OCI-LY7 (cell line): ENCODE data around the gene HES7. TPM values are rescaled to one million over a fixed set of nuclear protein-coding genes. Genes with fewer than 3 reads are reported as not detected.

Experiments
- BruUV-seq: library from RNA; stranded (reverse); fragments of 400-500 nt; replicated peaks from 2 replicates; lab custom pipeline; 2021; lab: Mats Ljungman, UMichigan
- CTCF ChIA-PET: fragments of 300-600 bp; sonication (Branson Sonifier 250); formaldehyde crosslinking; loops from one replicate; lab custom pipeline; 2022; ENCODE audit warnings: antibody characterized with exemption; ENCODE audit not compliant: unreplicated experiment; lab: Charles Lee
- POLR2A ChIA-PET: fragments of 300-600 bp; sonication (Branson Sonifier 250); formaldehyde crosslinking; loops from one replicate; lab custom pipeline; 2022; ENCODE audit warnings: antibody characterized with exemption; lab: Charles Lee
- DNase-seq: peaks from one replicate; pipeline ENCODE4 v3.0.0-alpha.2; 2015; ENCODE audit warnings: low spot score
- H2AFZ ChIP-seq: fragments of 200-600 bp; sonication (generic), shearing (Covaris generic); 2 replicates; pipeline ENCODE4 v1.6.1; 2014; ENCODE audit warnings: mild to moderate bottlenecking, antibody characterized with exemption, low read length, moderate library complexity
- H3K27ac ChIP-seq: fragments of 200-600 bp; sonication (generic); 2 replicates; pipeline ENCODE4 v1.5.1; 2014; ENCODE audit warnings: mixed run types, low read depth, mild to moderate bottlenecking, moderate library complexity, low read length, inconsistent platforms; ENCODE audit not compliant: poor library complexity, severe bottlenecking
- H3K36me3 ChIP-seq: fragments of 200-600 bp; sonication (generic); 2 replicates; pipeline ENCODE4 v1.6.1; 2014; ENCODE audit warnings: mild to moderate bottlenecking, antibody characterized with exemption, low read length, moderate library complexity, mixed read lengths; ENCODE audit not compliant: insufficient read depth
- H3K4me1 ChIP-seq: fragments of 200-600 bp; sonication (generic); 2 replicates; pipeline ENCODE4 v1.5.1; 2014; ENCODE audit warnings: mild to moderate bottlenecking, low read length; ENCODE audit not compliant: insufficient read depth, poor library complexity, severe bottlenecking
- H3K4me2 ChIP-seq: fragments of 200-600 bp; sonication (generic); 2 replicates; pipeline ENCODE4 v1.6.1; 2014; ENCODE audit warnings: mild to moderate bottlenecking, low read length
- H3K4me3 ChIP-seq: fragments of 200-600 bp; sonication (generic); 2 replicates; pipeline ENCODE4 v1.5.1; 2014; ENCODE audit warnings: mild to moderate bottlenecking, low read depth, low read length; ENCODE audit not compliant: poor library complexity, severe bottlenecking
- H3K79me2 ChIP-seq: fragments of 200-600 bp; sonication (generic); 2 replicates; pipeline ENCODE4 v1.6.1; 2016; ENCODE audit warnings: low read depth, mild to moderate bottlenecking, low read length, moderate library complexity, mixed read lengths; ENCODE audit not compliant: insufficient read depth
- H3K9me2 ChIP-seq: fragments of 200-600 bp; sonication (generic); 2 replicates; pipeline ENCODE4 v1.6.1; 2016; ENCODE audit warnings: mild to moderate bottlenecking, low read length, mixed read lengths; ENCODE audit not compliant: insufficient read depth
- H3K9me3 ChIP-seq: fragments of 200-600 bp; sonication (generic); 2 replicates; pipeline ENCODE4 v1.6.1; 2014; ENCODE audit warnings: mild to moderate bottlenecking, mixed run types, low read length, mixed read lengths
- H4K20me1 ChIP-seq: fragments of 200-600 bp; sonication (generic); 2 replicates; pipeline ENCODE4 v1.6.1; 2014; ENCODE audit warnings: mild to moderate bottlenecking, antibody characterized with exemption, low read length, moderate library complexity, mixed read lengths; ENCODE audit not compliant: insufficient read depth
- CTCF ChIP-seq: fragments of 200-600 bp; sonication (generic); conservative IDR thresholded peaks from 2 replicates; pipeline ENCODE4 v1.5.1; 2014; ENCODE audit warnings: mild to moderate bottlenecking, antibody characterized with exemption, low read length, moderate library complexity, mixed read lengths
- EZH2phosphoT487 ChIP-seq: fragments of 200-600 bp; sonication (generic); IDR thresholded peaks from 2 replicates; pipeline ENCODE4 v1.6.1; 2018; ENCODE audit warnings: low read depth, borderline replicate concordance, mild to moderate bottlenecking, mixed run types, antibody characterized with exemption, low read length, moderate library complexity, mixed read lengths
- intact Hi-C: fragments of 100-400 bp; cut with micrococcal nuclease; formaldehyde crosslinking; loops from one replicate; pipeline ENCODE4 v1.10.0; 2022; ENCODE audit not compliant: unreplicated experiment
- total RNA-seq, 2 experiments: library from RNA; depleted of rRNA in 1 of 2; stranded (reverse); fragments of >200 nt in 1 of 2; shearing (Covaris generic) in 1 of 2; gene quantifications; 2 replicates each; pipeline ENCODE4 v1.2.3, GENCODE V29; 2014 to 2022

Gene HES7
- total RNA-seq, 2 experiments from 2014 or later: 0.44 to 5.8 TPM

- intact Hi-C loops: no loop called here
- H3K36me3 ChIP-seq: no peaks in the 10 kb centered on the region
- no peaks in the 10 kb centered on the region for H3K79me2 ChIP-seq
- no peak overlapping the region for H3K4me3 ChIP-seq
- H3K4me2 ChIP-seq: no peak overlapping the region
- peak; percentile 31 for DNase-seq
- peaks cover 12% of the 10 kb centered on the region for H3K4me1 ChIP-seq
- POLR2A ChIA-PET: interaction anchor here (0.7 to 1.7 kb wide), 3 partner anchors 12 to 50 kb away, joined by 3 to 9 read pairs (median 8); no protein-coding TSS in a partner anchor
- H3K27ac ChIP-seq: no peak overlapping the region
- no peaks in the 10 kb centered on the region for H3K9me3 ChIP-seq
- H3K9me2 ChIP-seq: no peaks in the 10 kb centered on the region
- no peak for TF ChIP-seq EZH2phosphoT487
- no peak for TF ChIP-seq CTCF
- no TSS peak for BruUV-seq
- peak overlapping the region; percentile 45; the same call in 1 of the 2 replicates for H2AFZ ChIP-seq
- H4K20me1 ChIP-seq: no peaks in the 10 kb centered on the region
- CTCF ChIA-PET: interaction anchor here (1.4 kb wide), 1 partner anchor 27 kb away, joined by 4 read pairs; no protein-coding TSS in a partner anchor
Observed at GRCh38 chr17:8105957-8106398, 17.9 kb downstream of the HES7 start.

- Histone ChIP-seq H3K36me3 (no peaks in the 10 kb centered on the region), H3K4me2 (no peak overlapping the region), H3K4me1 (peaks cover 20% of the 10 kb centered on the region), H3K9me3 (no peaks in the 10 kb centered on the region), H3K4me3 (no peak overlapping the region), H4K20me1 (no peaks in the 10 kb centered on the region), H3K9me2 (no peaks in the 10 kb centered on the region), H2AFZ (no peak overlapping the region), H3K79me2 (no peaks in the 10 kb centered on the region), H3K27ac (no peak overlapping the region)
- TF ChIP-seq EZH2phosphoT487: no peak
- TF ChIP-seq CTCF: no peak
- POLR2A ChIA-PET: interaction anchor here (1.7 kb wide), 1 partner anchor 14 kb away, joined by 8 read pairs; no protein-coding TSS in a partner anchor
- intact Hi-C loops: no loop called here
- DNase-seq: no peak
- no TSS peak for BruUV-seq
- CTCF ChIA-PET: interaction anchor here (0.7 to 1.4 kb wide), 3 partner anchors 11 to 47 kb away, joined by 3 to 4 read pairs (median 4); no protein-coding TSS in a partner anchor
Observed at GRCh38 chr17:8104911-8105310, 19.0 kb downstream of the HES7 start.

- POLR2A ChIA-PET: interaction anchor here (0.6 kb wide), 1 partner anchor 667 kb away, joined by 3 read pairs; no protein-coding TSS in a partner anchor
- BruUV-seq: no TSS peak
- H2AFZ ChIP-seq: no peak overlapping the region
Observed at GRCh38 chr17:8103549-8103948, 20.4 kb downstream of the HES7 start.

More at GRCh38 chr17:8103549-8103948, 20.4 kb downstream of the HES7 start:
- TF ChIP-seq EZH2phosphoT487: no peak
- no peak for TF ChIP-seq CTCF
- Histone ChIP-seq H3K4me1 (peaks cover 22% of the 10 kb centered on the region), H3K4me2 (no peak overlapping the region), H4K20me1 (no peaks in the 10 kb centered on the region), H3K9me3 (no peaks in the 10 kb centered on the region), H3K4me3 (no peak overlapping the region), H3K27ac (no peak overlapping the region), H3K79me2 (no peaks in the 10 kb centered on the region), H3K36me3 (no peaks in the 10 kb centered on the region), H3K9me2 (no peaks in the 10 kb centered on the region)
- CTCF ChIA-PET: interaction anchor here (1.3 kb wide), 1 partner anchor 10 kb away, joined by 4 read pairs; no protein-coding TSS in a partner anchor
- intact Hi-C loops: no loop called here
- no peak for DNase-seq
